Osteocyte (in vitro differentiated cells): Measurements from ENCODE around the gene PLA2G2C. TPM values are rescaled to one million over a fixed set of nuclear protein-coding genes. Genes with fewer than 3 reads are reported as not detected.

Experiments
- DNase-seq: peaks from one replicate; pipeline ENCODE4 v3.0.0; 2021; ENCODE audit warnings: mixed read lengths; ENCODE audit not compliant: unreplicated experiment; ENCODE audit errors: extremely low spot score
- H3K27ac Mint-ChIP-seq: one replicate; pipeline ENCODE4 v1.8.0; 2021; ENCODE audit warnings: mild to moderate bottlenecking, mixed read lengths; ENCODE audit not compliant: unreplicated experiment
- H3K27me3 Mint-ChIP-seq: one replicate; pipeline ENCODE4 v1.8.0; 2021; ENCODE audit warnings: mixed read lengths; ENCODE audit not compliant: unreplicated experiment
- H3K36me3 Mint-ChIP-seq: one replicate; pipeline ENCODE4 v1.8.0; 2021; ENCODE audit warnings: mixed read lengths; ENCODE audit not compliant: unreplicated experiment
- H3K4me1 Mint-ChIP-seq: one replicate; pipeline ENCODE4 v1.8.0; 2021; ENCODE audit warnings: mixed read lengths; ENCODE audit not compliant: unreplicated experiment
- H3K4me3 Mint-ChIP-seq: one replicate; pipeline ENCODE4 v1.8.0; 2021; ENCODE audit warnings: mild to moderate bottlenecking, moderate library complexity, mixed read lengths; ENCODE audit not compliant: unreplicated experiment
- H3K9me3 Mint-ChIP-seq: one replicate; pipeline ENCODE4 v1.8.0; 2021; ENCODE audit warnings: mixed read lengths; ENCODE audit not compliant: unreplicated experiment
- total RNA-seq: library from RNA; stranded (reverse); gene quantifications from 2 replicates; pipeline ENCODE4 v1.2.1, GENCODE V29; 2021
- TF ChIP-seq, protein P1 (sequence below): fragments of 200-600 bp; sonication (generic); IDR thresholded peaks from 2 replicates; pipeline ENCODE4 v1.5.0; 2021; ENCODE audit warnings: antibody characterized with exemption, mild to moderate bottlenecking, moderate library complexity

PLA2G2C gene
- total RNA-seq, 1 donor from 2014 or later, result not detected

DNA sequence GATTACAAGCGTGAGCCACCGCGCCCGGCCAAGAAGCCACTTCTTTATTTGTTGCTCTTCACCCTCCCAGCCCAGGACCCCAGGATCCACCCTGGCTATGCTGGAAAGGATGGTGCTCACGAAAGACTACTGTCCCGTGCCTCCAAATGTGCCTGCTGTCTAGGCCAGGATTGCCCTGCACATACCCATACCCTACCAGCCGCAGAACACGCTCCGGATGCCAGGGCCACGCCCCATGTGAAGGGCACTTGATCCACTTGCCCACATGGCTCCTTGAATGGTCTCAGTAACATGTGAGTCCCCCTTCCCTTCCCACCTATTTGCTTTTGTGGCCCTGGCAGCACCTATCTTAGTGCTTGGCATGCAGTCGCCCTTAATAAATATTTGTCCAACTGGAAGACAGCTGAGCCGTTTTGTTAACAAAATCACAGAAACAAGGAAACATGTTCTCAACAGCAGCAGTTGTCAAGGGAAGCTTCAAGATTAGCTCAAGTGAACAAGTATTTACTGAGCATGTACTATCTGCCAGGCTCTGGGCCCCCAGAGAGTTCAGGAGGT lies 14.2 kb downstream of the PLA2G2C start:
- Mint-ChIP-seq H3K9me3 (no peaks in the 10 kb centered on the region), H3K27ac (no peak overlapping the region), H3K27me3 (no peaks in the 10 kb centered on the region), H3K4me1 (no peaks in the 10 kb centered on the region), H3K36me3 (no peaks in the 10 kb centered on the region), H3K4me3 (no peak overlapping the region)
- TF ChIP-seq, protein P1, sequence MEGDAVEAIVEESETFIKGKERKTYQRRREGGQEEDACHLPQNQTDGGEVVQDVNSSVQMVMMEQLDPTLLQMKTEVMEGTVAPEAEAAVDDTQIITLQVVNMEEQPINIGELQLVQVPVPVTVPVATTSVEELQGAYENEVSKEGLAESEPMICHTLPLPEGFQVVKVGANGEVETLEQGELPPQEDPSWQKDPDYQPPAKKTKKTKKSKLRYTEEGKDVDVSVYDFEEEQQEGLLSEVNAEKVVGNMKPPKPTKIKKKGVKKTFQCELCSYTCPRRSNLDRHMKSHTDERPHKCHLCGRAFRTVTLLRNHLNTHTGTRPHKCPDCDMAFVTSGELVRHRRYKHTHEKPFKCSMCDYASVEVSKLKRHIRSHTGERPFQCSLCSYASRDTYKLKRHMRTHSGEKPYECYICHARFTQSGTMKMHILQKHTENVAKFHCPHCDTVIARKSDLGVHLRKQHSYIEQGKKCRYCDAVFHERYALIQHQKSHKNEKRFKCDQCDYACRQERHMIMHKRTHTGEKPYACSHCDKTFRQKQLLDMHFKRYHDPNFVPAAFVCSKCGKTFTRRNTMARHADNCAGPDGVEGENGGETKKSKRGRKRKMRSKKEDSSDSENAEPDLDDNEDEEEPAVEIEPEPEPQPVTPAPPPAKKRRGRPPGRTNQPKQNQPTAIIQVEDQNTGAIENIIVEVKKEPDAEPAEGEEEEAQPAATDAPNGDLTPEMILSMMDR, result no peak
- DNase-seq, result no peak

DNA sequence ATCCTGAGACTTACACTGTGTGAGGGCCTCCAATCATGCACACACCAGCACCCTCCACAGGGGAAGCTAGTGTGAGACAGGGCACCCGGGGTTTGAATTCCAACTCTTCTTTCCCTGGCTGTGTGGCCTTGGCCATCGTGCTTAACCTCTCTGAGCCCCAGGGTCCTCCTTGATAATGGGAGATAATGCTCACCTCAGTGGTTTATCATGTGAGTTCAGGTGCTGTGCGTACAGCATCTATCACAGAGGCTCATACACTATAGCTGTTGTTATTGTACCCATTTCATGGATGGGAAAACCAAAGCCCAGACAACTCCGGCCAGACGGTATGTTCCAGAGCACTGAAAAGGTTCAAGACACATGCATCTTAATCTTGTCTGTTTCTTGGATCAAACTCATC lies 16.4 kb downstream of the PLA2G2C start:
- Mint-ChIP-seq H3K27ac (no peak overlapping the region), H3K9me3 (no peaks in the 10 kb centered on the region), H3K36me3 (no peaks in the 10 kb centered on the region), H3K4me1 (no peaks in the 10 kb centered on the region), H3K27me3 (peaks cover 7% of the 10 kb centered on the region), H3K4me3 (no peak overlapping the region)
- TF ChIP-seq, protein P1, result no peak
- DNase-seq, result no peak

DNA sequence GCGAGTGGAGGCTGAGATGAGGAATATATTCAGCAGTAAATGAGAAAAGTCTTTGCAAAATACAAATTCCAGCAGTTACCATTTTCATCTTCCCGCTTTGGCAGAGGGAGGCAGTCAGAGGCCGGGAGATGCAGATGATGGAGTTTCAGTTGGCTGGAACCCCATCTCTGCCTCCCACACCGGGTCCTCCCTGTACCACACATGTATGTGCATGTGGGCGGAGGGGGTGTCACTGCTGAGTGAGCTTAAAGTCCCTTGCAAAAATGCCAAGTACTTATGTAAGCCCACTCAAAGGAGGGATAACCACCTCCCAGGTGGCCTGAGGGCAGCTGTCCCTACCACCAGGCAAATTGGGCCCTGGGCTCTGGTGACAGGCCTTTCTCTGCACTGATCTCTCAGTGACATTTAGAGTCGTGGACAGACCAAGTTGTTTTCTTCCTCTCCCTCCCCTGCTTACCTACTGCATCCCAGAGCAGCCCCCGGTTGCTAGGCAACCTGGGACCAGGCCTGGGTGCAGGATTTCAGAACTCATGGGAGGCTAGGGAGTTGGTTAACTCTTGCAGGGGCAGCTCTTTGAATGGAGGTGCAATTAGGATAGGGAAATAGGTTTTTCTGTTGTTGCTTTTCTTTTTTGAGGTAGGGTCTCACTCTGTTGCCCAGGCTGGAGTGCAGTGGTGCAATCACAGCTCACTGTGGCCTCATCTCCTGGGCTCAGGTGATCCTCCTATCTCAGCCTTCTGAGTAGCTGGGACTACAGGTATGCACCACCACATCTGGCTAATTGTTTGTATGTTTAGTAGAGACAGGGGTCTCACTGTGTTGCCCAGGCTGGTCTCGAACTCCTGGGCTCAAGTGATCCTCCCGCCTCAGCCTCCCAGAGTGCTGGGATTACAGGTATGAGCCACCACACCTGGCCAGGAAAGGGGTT lies 17.5 kb downstream of the PLA2G2C start:
- Mint-ChIP-seq H3K27me3 (peaks cover 7% of the 10 kb centered on the region), H3K4me3 (no peak overlapping the region), H3K4me1 (no peaks in the 10 kb centered on the region), H3K36me3 (no peaks in the 10 kb centered on the region), H3K27ac (no peak overlapping the region), H3K9me3 (no peaks in the 10 kb centered on the region)
- DNase-seq, result no peak
- TF ChIP-seq, protein P1, result no peak

DNA sequence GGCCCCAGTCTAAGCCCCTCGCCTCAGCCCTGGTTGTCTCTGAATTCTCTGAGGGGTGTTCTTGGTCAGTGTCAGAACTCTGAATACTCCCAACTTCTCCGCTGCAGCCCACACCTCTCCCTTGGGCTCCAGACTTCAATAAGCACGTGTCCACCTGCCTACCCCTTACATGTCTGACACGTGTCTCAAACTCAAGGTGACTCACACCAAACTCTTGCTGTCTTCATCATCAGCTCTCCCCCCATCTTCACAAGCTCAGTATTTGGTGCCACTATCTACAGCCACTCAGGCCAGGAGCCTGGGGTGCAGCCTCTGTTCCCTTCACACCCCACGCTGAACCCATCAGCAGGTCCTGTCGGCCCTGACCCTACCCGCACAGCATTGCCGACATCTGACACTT lies 19.2 kb downstream of the PLA2G2C start:
- TF ChIP-seq, protein P1, result no peak
- Mint-ChIP-seq H3K9me3 (peaks cover 5% of the 10 kb centered on the region), H3K4me1 (no peaks in the 10 kb centered on the region), H3K36me3 (no peaks in the 10 kb centered on the region), H3K4me3 (no peak overlapping the region), H3K27ac (no peak overlapping the region), H3K27me3 (peaks cover 7% of the 10 kb centered on the region)
- DNase-seq, result no peak

DNA sequence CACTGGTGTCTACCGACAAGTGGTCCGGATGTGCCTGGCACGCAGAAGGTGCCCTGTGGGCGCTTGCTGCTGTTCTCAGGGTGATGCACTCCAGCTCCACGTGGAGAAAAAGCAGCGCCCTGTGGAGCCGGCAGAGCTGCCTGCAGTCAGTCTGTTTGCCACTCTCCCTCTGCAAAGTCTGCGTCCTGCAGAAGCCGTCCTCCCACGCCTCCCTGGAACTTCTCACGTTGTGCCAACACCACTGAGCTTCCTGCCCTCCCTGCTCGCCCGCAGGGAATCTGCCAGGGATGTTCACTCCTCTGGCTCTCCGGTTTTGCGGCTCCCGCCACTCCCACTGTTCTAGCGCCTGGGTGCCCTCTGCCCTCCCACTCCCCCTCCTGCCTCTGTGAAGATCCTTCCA lies 20.3 kb downstream of the PLA2G2C start:
- DNase-seq, result no peak

More for the DNA sequence above, 20.3 kb downstream of the PLA2G2C start:
- H3K9me3 Mint-ChIP-seq, result peaks cover 5% of the 10 kb centered on the region
- H3K27me3 Mint-ChIP-seq, result peaks cover 7% of the 10 kb centered on the region
- TF ChIP-seq, protein P1, result no peak
- H3K4me3 Mint-ChIP-seq, result no peak overlapping the region
- no peak overlapping the region for H3K27ac Mint-ChIP-seq
- H3K36me3 Mint-ChIP-seq, result no peaks in the 10 kb centered on the region
- no peaks in the 10 kb centered on the region for H3K4me1 Mint-ChIP-seq
